Activated naive CD4-positive, alpha-beta T cell treated with anti-CD3 and anti-CD28 coated beads, Interleukin-2, amount 50 U/mL, for 72 hours (primary cell): ENCODE results near the gene C21orf58. TPM values are rescaled to one million over a fixed set of nuclear protein-coding genes. Genes with fewer than 3 reads are reported as not detected.
A peak's percentile ranks its signal among the peaks of the same experiment; 100 is the strongest.
"Not testable (repeated sequence)": the region's sequence is repeated elsewhere in the genome, so short reads cannot be mapped to it uniquely, and the experiment has no call there.

ENCODE experiments used
- ATAC-seq, 2 donors: fragments of 150-1000 bp; cut with Tn5 transposase; 2 replicates each; pipeline ENCODE4 v1.10.0; 2021; ENCODE audit warnings: mild to moderate bottlenecking in 2 of 2, moderate library complexity in 2 of 2
- DNase-seq, 2 donors: peaks; one replicate each; pipeline ENCODE4 v3.0.0; 2021 to 2022; ENCODE audit warnings: low spot score in 2 of 2
- H3K27ac Mint-ChIP-seq, 2 donors: one replicate each; pipeline ENCODE4 v1.8.0; 2022; ENCODE audit warnings: mild to moderate bottlenecking in 2 of 2, mixed read lengths in 2 of 2
- H3K36me3 Mint-ChIP-seq, 2 donors: one replicate each; pipeline ENCODE4 v1.8.0; 2022; ENCODE audit warnings: mixed read lengths in 2 of 2
- H3K9me3 Mint-ChIP-seq, 2 donors: one replicate each; pipeline ENCODE4 v1.8.0; 2022; ENCODE audit warnings: mixed read lengths in 2 of 2
- total RNA-seq, 2 donors: library from RNA; stranded (reverse); gene quantifications; one replicate each; pipeline ENCODE4 v1.2.3, GENCODE V29; 2022

The C21orf58 gene
- 10 to 100 TPM; 20.7 to 36.0 TPM for total RNA-seq

DNA sequence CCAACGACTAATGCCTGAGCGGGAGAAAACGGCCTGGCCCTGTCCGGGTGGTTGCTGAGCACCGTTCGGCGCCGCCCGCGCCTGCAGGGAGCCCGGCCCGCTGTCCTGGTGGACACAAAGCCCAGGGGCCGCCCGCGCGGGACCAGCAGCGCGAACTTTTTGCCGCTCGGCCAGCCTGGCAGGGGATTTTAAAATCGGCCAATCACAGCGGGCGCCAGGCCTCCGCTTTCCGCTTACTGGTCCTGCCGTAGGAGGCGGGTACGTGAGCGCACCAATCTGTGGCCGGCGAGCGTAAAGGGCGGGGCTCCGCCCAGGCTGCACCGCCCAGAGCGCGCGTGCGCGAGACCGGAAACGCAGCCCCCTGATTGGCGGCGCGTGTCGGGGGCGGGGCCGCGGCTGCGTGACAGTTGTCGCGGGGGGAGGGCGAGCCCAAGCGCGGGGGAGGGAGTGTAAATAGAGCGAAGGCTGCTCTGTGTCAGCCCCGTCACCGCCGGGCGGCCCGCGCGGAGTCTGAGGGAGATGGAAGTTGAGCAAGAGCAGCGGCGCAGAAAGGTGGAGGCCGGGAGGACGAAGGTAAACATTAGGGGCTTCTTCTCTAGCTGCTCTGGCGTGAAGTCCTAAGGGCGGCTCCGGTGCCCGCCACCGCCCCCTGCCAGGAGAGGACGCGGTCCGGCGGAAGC lies at the start of gene C21orf58, which contains the start of gene PCNT:
C21orf58 (minus strand) TSS at position 161 of the 680 bp plus-strand sequence. CDS start 1,132 bp downstream, outside the sequence.
PCNT (plus strand) TSS at position 447 of the 680 bp plus-strand sequence; CDS start at position 520, 73 bp downstream.
- peak; percentile 87 for ATAC-seq
- Mint-ChIP-seq H3K36me3 (peaks cover 35 to 37% of the 10 kb centered on the region in 2 donors), H3K9me3 (no peaks in the 10 kb centered on the region), H3K27ac (peak within 1 kb of the TSS; percentile 96 to 98)
- DNase-seq = peak; percentile 98 to 99

GRCh38 chr21:46372947-46373346 lies 49.3 kb upstream of the C21orf58 start:
- DNase-seq, H3K27ac Mint-ChIP-seq, ATAC-seq, H3K9me3 Mint-ChIP-seq: not testable (repeated sequence)
- H3K36me3 Mint-ChIP-seq = peaks cover 7 to 11% of the 10 kb centered on the region in 2 donors

DNA sequence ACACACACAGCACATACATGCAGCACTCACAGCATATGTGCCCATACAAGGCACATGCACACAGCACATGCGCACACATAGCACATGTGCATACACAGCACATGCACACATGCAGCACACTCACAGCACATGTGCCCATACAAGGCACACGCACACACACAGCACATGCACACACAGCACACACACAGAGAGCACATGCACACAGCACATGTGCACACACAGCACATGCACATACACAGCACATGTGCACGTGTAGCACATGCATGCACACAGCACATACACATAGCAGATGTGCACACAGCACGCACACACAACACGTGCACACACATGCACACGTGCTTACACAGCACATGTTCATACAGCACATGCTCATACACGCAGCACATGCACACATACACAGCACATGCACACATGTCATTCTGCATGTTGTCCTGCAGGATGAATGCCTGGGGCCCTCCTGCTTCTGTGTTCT lies 48.4 kb upstream of the C21orf58 start:
- no peak for DNase-seq
- H3K36me3 Mint-ChIP-seq = peaks cover 7 to 8% of the 10 kb centered on the region in 2 donors
- no peak for ATAC-seq
- no peaks in the 10 kb centered on the region for H3K9me3 Mint-ChIP-seq
- H3K27ac Mint-ChIP-seq = no peak overlapping the region

GRCh38 chr21:46371204-46372013 lies 47.7 kb upstream of the C21orf58 start:
- no peak overlapping the region for H3K27ac Mint-ChIP-seq
- no peak for DNase-seq
- no peaks in the 10 kb centered on the region for H3K9me3 Mint-ChIP-seq
- no peak for ATAC-seq
- peaks cover 11 to 13% of the 10 kb centered on the region in 2 donors for H3K36me3 Mint-ChIP-seq

GRCh38 chr21:46369520-46370235 lies 46.0 kb upstream of the C21orf58 start:
- no peak for ATAC-seq
- H3K27ac Mint-ChIP-seq = peak overlapping the region; percentile 72 to 81
- H3K36me3 Mint-ChIP-seq = peaks cover 17 to 19% of the 10 kb centered on the region in 2 donors
- DNase-seq = no peak
- no peaks in the 10 kb centered on the region for H3K9me3 Mint-ChIP-seq

- Mint-ChIP-seq H3K36me3 (peaks cover 17 to 19% of the 10 kb centered on the region in 2 donors), H3K9me3 (no peaks in the 10 kb centered on the region), H3K27ac (peak overlapping the region; percentile 72 to 81)
- ATAC-seq = peak; percentile 97
- peak; percentile 51 to 64 for DNase-seq
Observed at GRCh38 chr21:46368533-46369285, 45.0 kb upstream of the C21orf58 start.

DNA sequence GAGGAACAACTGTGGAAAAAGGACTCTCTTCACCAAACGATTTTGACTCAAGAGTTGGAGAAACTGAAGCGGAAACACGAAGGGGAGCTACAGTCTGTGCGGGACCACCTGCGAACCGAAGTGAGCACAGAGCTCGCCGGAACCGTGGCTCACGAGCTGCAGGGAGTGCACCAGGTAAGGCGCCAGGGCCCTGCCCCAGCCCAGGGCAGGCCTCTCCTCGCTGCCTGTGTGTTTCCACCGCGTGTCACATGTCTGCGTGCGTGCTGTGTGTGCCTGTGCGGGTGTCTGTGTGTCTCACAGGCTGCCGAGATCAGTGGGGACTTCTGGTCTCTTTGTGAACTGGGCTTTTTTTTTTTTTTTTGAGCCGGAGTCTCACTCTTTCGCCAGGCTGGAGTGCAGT lies 43.3 kb upstream of the C21orf58 start:
- DNase-seq (no peak), ATAC-seq (no peak)
- H3K9me3 Mint-ChIP-seq = no peaks in the 10 kb centered on the region
- no peak overlapping the region for H3K27ac Mint-ChIP-seq
- H3K36me3 Mint-ChIP-seq = peaks cover 23 to 26% of the 10 kb centered on the region in 2 donors

- no peak for ATAC-seq
- no peak overlapping the region for H3K27ac Mint-ChIP-seq
- H3K36me3 Mint-ChIP-seq = peaks cover 19 to 22% of the 10 kb centered on the region in 2 donors
- H3K9me3 Mint-ChIP-seq = no peaks in the 10 kb centered on the region
- DNase-seq = no peak
Observed at GRCh38 chr21:46366561-46366960, 42.9 kb upstream of the C21orf58 start.

DNA sequence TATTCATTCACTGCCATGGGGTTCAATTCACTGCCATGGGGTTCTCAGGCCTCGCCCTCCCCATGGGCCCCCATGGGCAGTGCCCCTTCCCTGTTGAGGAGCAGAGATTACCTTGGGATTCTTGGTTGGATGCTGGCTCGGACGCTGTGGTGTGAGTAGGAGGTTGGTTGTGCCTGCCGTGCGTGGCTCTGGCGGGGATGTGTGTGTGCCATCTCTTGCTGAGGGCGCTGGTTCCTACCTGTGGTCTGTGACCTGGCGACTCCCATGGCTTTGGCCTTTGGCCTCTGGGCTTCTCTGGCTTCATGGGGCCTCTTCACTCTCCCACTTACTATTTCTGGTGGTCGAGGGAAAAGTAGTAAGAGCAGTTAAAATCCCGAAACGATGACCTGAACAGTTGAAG lies 42.4 kb upstream of the C21orf58 start:
- Mint-ChIP-seq H3K27ac (peak overlapping the region in 1 of 2 donors; percentile 56), H3K36me3 (peaks cover 16 to 20% of the 10 kb centered on the region in 2 donors), H3K9me3 (no peaks in the 10 kb centered on the region)
- DNase-seq = no peak
- no peak for ATAC-seq

DNA sequence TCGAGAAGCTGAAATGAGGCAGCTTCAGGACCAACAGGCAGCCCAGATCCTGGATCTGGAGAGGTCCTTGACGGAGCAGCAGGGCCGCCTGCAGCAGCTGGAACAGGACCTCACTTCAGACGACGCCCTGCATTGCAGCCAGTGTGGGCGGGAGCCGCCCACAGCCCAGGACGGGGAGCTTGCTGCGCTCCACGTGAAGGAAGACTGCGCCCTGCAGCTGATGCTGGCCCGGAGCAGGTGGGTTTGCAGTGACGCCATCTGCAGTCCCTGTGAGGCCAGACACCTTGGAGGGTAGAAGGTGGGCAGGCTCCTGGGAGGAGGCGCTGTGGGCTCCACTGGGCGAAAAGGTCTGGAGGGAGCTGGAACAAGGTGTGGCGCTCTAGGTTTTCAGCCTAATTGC lies 40.0 kb upstream of the C21orf58 start:
- ATAC-seq = no peak
- Mint-ChIP-seq H3K27ac (no peak overlapping the region), H3K36me3 (peaks cover 16 to 26% of the 10 kb centered on the region in 2 donors), H3K9me3 (no peaks in the 10 kb centered on the region)
- no peak for DNase-seq

- peaks cover 21 to 32% of the 10 kb centered on the region in 2 donors for H3K36me3 Mint-ChIP-seq
- no peak for DNase-seq
- ATAC-seq = no peak
- no peak overlapping the region for H3K27ac Mint-ChIP-seq
- H3K9me3 Mint-ChIP-seq = no peaks in the 10 kb centered on the region
Observed at GRCh38 chr21:46362946-46363345, 39.3 kb upstream of the C21orf58 start.

GRCh38 chr21:46361935-46362334 lies 38.3 kb upstream of the C21orf58 start:
- Mint-ChIP-seq H3K27ac (no peak overlapping the region), H3K36me3 (peaks cover 21 to 34% of the 10 kb centered on the region in 2 donors), H3K9me3 (no peaks in the 10 kb centered on the region)
- DNase-seq = no peak
- ATAC-seq = no peak

DNA sequence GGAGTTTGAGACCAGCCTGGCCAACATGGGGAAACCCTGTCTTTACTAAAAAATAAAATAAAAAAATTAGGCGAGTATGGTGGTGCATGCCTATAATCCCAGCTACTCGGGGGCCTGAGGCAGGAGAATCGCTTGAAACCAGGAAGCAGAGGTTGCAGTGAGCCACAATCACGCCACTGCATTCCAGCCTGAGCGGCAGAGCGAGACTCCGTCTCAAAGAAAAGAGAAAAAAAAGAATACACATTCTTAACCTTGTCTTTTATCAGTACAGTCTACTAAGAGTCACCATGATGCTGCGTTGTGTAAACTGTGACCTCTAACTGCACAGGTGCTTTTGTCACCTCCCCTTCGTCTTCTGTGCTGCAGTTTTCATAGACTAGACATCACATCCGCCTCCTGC lies 37.5 kb upstream of the C21orf58 start:
- Mint-ChIP-seq H3K36me3 (peaks cover 13 to 26% of the 10 kb centered on the region in 2 donors), H3K9me3 (no peaks in the 10 kb centered on the region), H3K27ac (no peak overlapping the region)
- ATAC-seq (no peak), DNase-seq (no peak)

GRCh38 chr21:46357684-46358425 lies 34.2 kb upstream of the C21orf58 start:
- Mint-ChIP-seq H3K9me3 (no peaks in the 10 kb centered on the region), H3K36me3 (peaks cover 10 to 14% of the 10 kb centered on the region in 2 donors)

GRCh38 chr21:46357335-46357604 lies 33.6 kb upstream of the C21orf58 start:
- no peak for DNase-seq
- Mint-ChIP-seq H3K9me3 (no peaks in the 10 kb centered on the region), H3K36me3 (peaks cover 10 to 14% of the 10 kb centered on the region in 2 donors), H3K27ac (peak overlapping the region in 1 of 2 donors; percentile 75)
- no peak for ATAC-seq

More at GRCh38 chr21:46357684-46358425, 34.2 kb upstream of the C21orf58 start:
- no peak overlapping the region for H3K27ac Mint-ChIP-seq
- DNase-seq (no peak), ATAC-seq (no peak)
